Glutamatergic neuron (in vitro differentiated cells): Measurements from ENCODE around the gene SKI. TPM values are rescaled to one million over a fixed set of nuclear protein-coding genes. Genes with fewer than 3 reads are reported as not detected.

Experiments used
- DNase-seq: peaks from one replicate; pipeline ENCODE4 v3.0.0; 2022
- H3K27ac Mint-ChIP-seq: one replicate; pipeline ENCODE4 v1.8.0; 2020; ENCODE audit warnings: mild to moderate bottlenecking, mixed read lengths, inconsistent platforms; ENCODE audit not compliant: unreplicated experiment
- H3K27me3 Mint-ChIP-seq: one replicate; pipeline ENCODE4 v1.8.0; 2020; ENCODE audit warnings: mild to moderate bottlenecking, moderate library complexity, mixed read lengths, inconsistent platforms; ENCODE audit not compliant: unreplicated experiment
- H3K36me3 Mint-ChIP-seq: one replicate; pipeline ENCODE4 v1.8.0; 2020; ENCODE audit warnings: mild to moderate bottlenecking, mixed read lengths, inconsistent platforms; ENCODE audit not compliant: unreplicated experiment
- H3K4me1 Mint-ChIP-seq: one replicate; pipeline ENCODE4 v1.8.0; 2020; ENCODE audit warnings: mild to moderate bottlenecking, low read depth, mixed read lengths, inconsistent platforms; ENCODE audit not compliant: unreplicated experiment
- H3K4me3 Mint-ChIP-seq: one replicate; pipeline ENCODE4 v1.8.0; 2020; ENCODE audit warnings: mild to moderate bottlenecking, mixed read lengths, inconsistent platforms; ENCODE audit not compliant: unreplicated experiment
- H3K9me3 Mint-ChIP-seq: one replicate; pipeline ENCODE4 v1.8.0; 2020; ENCODE audit warnings: mild to moderate bottlenecking, moderate library complexity, mixed read lengths, inconsistent platforms; ENCODE audit not compliant: unreplicated experiment
- total RNA-seq: library from RNA; stranded (reverse); fragmentation: NEBNext Ultra II Directional; extraction: Animal tissue kit (Norgen Biotek cat#: 25700); gene quantifications from one replicate; pipeline ENCODE4 v1.2.1, GENCODE V29; 2021; ENCODE audit not compliant: unreplicated experiment
- TF ChIP-seq, protein P1 (sequence below): fragments of 200-600 bp; sonication (generic); IDR thresholded peaks from one replicate; pipeline ENCODE4 v1.5.0; 2021; ENCODE audit not compliant: partially characterized antibody, unreplicated experiment

Gene SKI
- total RNA-seq, 1 donor from 2014 or later, result 143 TPM

GRCh38 chr1:2226525-2227345, 1.4 kb upstream of the SKI start:
- Mint-ChIP-seq H3K27ac (peak overlapping the region; percentile 86), H3K36me3 (no peaks in the 10 kb centered on the region), H3K9me3 (peaks cover 22% of the 10 kb centered on the region), H3K27me3 (peaks cover 19% of the 10 kb centered on the region), H3K4me1 (peaks cover 3% of the 10 kb centered on the region), H3K4me3 (peak overlapping the region; percentile 82)
- DNase-seq, result no peak
- TF ChIP-seq, protein P1, sequence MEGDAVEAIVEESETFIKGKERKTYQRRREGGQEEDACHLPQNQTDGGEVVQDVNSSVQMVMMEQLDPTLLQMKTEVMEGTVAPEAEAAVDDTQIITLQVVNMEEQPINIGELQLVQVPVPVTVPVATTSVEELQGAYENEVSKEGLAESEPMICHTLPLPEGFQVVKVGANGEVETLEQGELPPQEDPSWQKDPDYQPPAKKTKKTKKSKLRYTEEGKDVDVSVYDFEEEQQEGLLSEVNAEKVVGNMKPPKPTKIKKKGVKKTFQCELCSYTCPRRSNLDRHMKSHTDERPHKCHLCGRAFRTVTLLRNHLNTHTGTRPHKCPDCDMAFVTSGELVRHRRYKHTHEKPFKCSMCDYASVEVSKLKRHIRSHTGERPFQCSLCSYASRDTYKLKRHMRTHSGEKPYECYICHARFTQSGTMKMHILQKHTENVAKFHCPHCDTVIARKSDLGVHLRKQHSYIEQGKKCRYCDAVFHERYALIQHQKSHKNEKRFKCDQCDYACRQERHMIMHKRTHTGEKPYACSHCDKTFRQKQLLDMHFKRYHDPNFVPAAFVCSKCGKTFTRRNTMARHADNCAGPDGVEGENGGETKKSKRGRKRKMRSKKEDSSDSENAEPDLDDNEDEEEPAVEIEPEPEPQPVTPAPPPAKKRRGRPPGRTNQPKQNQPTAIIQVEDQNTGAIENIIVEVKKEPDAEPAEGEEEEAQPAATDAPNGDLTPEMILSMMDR, result no peak

GRCh38 chr1:2227346-2228156, 568 bp upstream of the SKI start:
- H3K27ac Mint-ChIP-seq, result no peak overlapping the region
- peaks cover 8% of the 10 kb centered on the region for H3K4me1 Mint-ChIP-seq
- TF ChIP-seq, protein P1, result no peak
- H3K9me3 Mint-ChIP-seq, result peaks cover 29% of the 10 kb centered on the region
- peaks cover 25% of the 10 kb centered on the region for H3K27me3 Mint-ChIP-seq
- H3K36me3 Mint-ChIP-seq, result no peaks in the 10 kb centered on the region
- no peak overlapping the region for H3K4me3 Mint-ChIP-seq
- peak; percentile 96 for DNase-seq

- no peaks in the 10 kb centered on the region for H3K36me3 Mint-ChIP-seq
- DNase-seq, result no peak
- peak overlapping the region; percentile 91 for H3K27ac Mint-ChIP-seq
- peaks cover 36% of the 10 kb centered on the region for H3K9me3 Mint-ChIP-seq
- peaks cover 32% of the 10 kb centered on the region for H3K27me3 Mint-ChIP-seq
- TF ChIP-seq, protein P1, result no peak
- H3K4me1 Mint-ChIP-seq, result peaks cover 15% of the 10 kb centered on the region
- peak overlapping the region; percentile 99 for H3K4me3 Mint-ChIP-seq
Observed at GRCh38 chr1:2228694-2229036, 546 bp downstream of the SKI start.

GRCh38 chr1:2229037-2229864, 1.1 kb downstream of the SKI start:
- Mint-ChIP-seq H3K27me3 (peaks cover 34% of the 10 kb centered on the region), H3K4me3 (peak overlapping the region; percentile 99), H3K9me3 (peaks cover 41% of the 10 kb centered on the region), H3K4me1 (peaks cover 18% of the 10 kb centered on the region), H3K27ac (peak overlapping the region; percentile 91), H3K36me3 (no peaks in the 10 kb centered on the region)
- no peak for DNase-seq
- TF ChIP-seq, protein P1, result peak; percentile 13
